ENCODE measurements around the gene SEC61A2. TPM values are rescaled to one million over a fixed set of nuclear protein-coding genes. Genes with fewer than 3 reads are reported as not detected.

Gene SEC61A2
- total and polyA plus RNA-seq, 2 donors (not counting 1 experiment from before 2014, with no cell fraction given): 10.7 to 20.2 TPM

DNA sequence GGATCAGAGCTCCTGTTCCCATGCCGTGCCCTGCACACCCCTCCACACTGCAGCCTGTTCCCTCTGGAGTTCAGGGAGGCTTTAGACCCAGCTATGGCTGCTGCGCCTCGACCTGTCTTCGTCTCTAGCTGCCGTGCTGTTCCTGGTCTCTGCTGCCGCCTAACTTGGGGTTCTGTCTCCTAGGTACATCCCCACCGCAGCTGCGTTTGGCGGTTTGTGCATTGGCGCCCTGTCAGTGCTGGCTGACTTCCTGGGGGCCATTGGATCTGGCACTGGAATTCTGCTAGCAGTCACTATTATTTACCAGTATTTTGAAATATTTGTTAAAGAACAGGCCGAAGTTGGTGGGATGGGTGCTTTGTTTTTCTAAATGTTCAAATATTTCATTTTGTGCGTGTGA lies 34.6 kb downstream of the SEC61A2 start:
- no peak overlapping the region for H3K27ac Mint-ChIP-seq

DNA sequence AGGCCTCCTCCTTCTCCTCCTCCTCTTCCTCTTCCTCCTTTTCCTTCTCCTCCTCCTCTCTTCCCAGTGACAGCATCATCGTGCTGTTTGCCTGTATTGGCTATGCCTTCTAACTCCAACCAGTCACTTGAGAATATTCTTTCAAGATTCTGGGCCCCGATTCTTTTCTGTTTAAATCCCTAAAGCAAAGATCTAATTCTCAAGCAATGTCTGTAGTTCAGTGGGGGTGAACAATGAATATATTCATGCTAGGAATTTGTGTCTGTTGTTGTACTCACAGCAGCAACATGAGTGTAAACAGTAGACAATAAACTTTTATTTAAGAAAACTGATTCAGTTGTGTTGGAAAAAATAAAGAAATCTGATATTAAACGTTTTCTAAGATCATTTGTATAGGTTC lies 35.6 kb downstream of the SEC61A2 start:
- Mint-ChIP-seq H3K4me1 (no peaks in the 10 kb centered on the region), H3K4me3 (no peak overlapping the region), H3K27ac (no peak overlapping the region), H3K27me3 (no peaks in the 10 kb centered on the region), H3K9me3 (ENCODE audit: insufficient read depth) (no peaks in the 10 kb centered on the region)
- Histone ChIP-seq H3K4me2 (replicated peaks; ENCODE audit: low read depth, low read length, poor library complexity, severe bottlenecking) (no peak overlapping the region), H4K20me1 (ENCODE audit: control insufficient read depth, insufficient read depth, low read length, poor library complexity, severe bottlenecking) (no peaks in the 10 kb centered on the region), H3K4me1 (ENCODE audit: control insufficient read depth in 2 of 2, insufficient read depth in 2 of 2, low read length in 2 of 2) (no peaks in the 10 kb centered on the region), H3K27ac (ENCODE audit: low read length in 2 of 2) (no peak overlapping the region), H3K4me3 (ENCODE audit: control extremely low read depth in 1 of 5, extremely low read depth in 1 of 5, insufficient read depth in 1 of 5, low read depth in 2 of 5, low read length in 4 of 5) (no peak overlapping the region), H2AFZ (ENCODE audit: insufficient read depth, low read depth, low read length, poor library complexity, severe bottlenecking) (no peak overlapping the region), H3K36me3 (replicated peaks in 1 of 2; ENCODE audit: control extremely low read depth in 1 of 2, control insufficient read depth in 1 of 2, extremely low read depth in 1 of 2, insufficient read depth in 2 of 2, low read length in 1 of 2) (peaks cover 12 to 59% of the 10 kb centered on the region in 2 experiments), H3K27me3 (replicated peaks in 1 of 4; ENCODE audit: control extremely low read depth in 1 of 4, control insufficient read depth in 3 of 4, insufficient read depth in 4 of 4, low read length in 3 of 4) (no peaks in the 10 kb centered on the region), H3K79me2 (ENCODE audit: control insufficient read depth, insufficient read depth, low read length) (no peaks in the 10 kb centered on the region), H3K9ac (ENCODE audit: low read length) (no peak overlapping the region), H3K9me3 (ENCODE audit: control extremely low read depth in 1 of 3, control insufficient read depth in 2 of 3, insufficient read depth in 1 of 3, low read length in 2 of 3) (no peaks in the 10 kb centered on the region)
- intact Hi-C loops (cut with micrococcal nuclease): no loop called here
- ChIA-PET POLR2A (no interaction called here), CTCF (no interaction called here)
- DNase-seq (no peak), ATAC-seq (ENCODE audit: low read depth) (no peak)
- TF ChIP-seq EZH2 (IDR thresholded peaks at IDR 0.05; ENCODE audit: borderline replicate concordance, insufficient read depth, low read depth, low read length, poor library complexity, severe bottlenecking): no peak
- whole genome bisulfite sequencing (ENCODE audit: insufficient coverage): 88% methylated on average over 1 of the region's 3 CpGs

More for the DNA sequence above, 34.6 kb downstream of the SEC61A2 start:
- no peak for ATAC-seq (ENCODE audit: low read depth)
- H3K4me1 ChIP-seq (ENCODE audit: control insufficient read depth in 2 of 2, insufficient read depth in 2 of 2, low read length in 2 of 2): no peaks in the 10 kb centered on the region
- Mint-ChIP-seq H3K4me1 (no peaks in the 10 kb centered on the region), H3K9me3 (ENCODE audit: insufficient read depth) (no peaks in the 10 kb centered on the region), H3K27me3 (no peaks in the 10 kb centered on the region), H3K4me3 (no peak overlapping the region)
- H3K4me2 ChIP-seq (replicated peaks; ENCODE audit: low read depth, low read length, poor library complexity, severe bottlenecking): no peak overlapping the region
- no peak for DNase-seq
- H4K20me1 ChIP-seq (ENCODE audit: control insufficient read depth, insufficient read depth, low read length, poor library complexity, severe bottlenecking): no peaks in the 10 kb centered on the region
- H3K27me3 ChIP-seq (replicated peaks in 1 of 4; ENCODE audit: control extremely low read depth in 1 of 4, control insufficient read depth in 3 of 4, insufficient read depth in 4 of 4, low read length in 3 of 4): no peaks in the 10 kb centered on the region
- H3K9me3 ChIP-seq (ENCODE audit: control extremely low read depth in 1 of 3, control insufficient read depth in 2 of 3, insufficient read depth in 1 of 3, low read length in 2 of 3): no peaks in the 10 kb centered on the region
- H3K9ac ChIP-seq (ENCODE audit: low read length): no peak overlapping the region
- H3K36me3 ChIP-seq (replicated peaks in 1 of 2; ENCODE audit: control extremely low read depth in 1 of 2, control insufficient read depth in 1 of 2, extremely low read depth in 1 of 2, insufficient read depth in 2 of 2, low read length in 1 of 2): peaks cover 14 to 52% of the 10 kb centered on the region in 2 experiments
- no peak overlapping the region for H2AFZ ChIP-seq (ENCODE audit: insufficient read depth, low read depth, low read length, poor library complexity, severe bottlenecking)
- intact Hi-C loops (cut with micrococcal nuclease): no loop called here
- no peaks in the 10 kb centered on the region for H3K79me2 ChIP-seq (ENCODE audit: control insufficient read depth, insufficient read depth, low read length)
- H3K4me3 ChIP-seq (ENCODE audit: control extremely low read depth in 1 of 5, extremely low read depth in 1 of 5, insufficient read depth in 1 of 5, low read depth in 2 of 5, low read length in 4 of 5): no peak overlapping the region
- POLR2A ChIA-PET: interaction anchor here (0.6 kb wide), 1 partner anchor 134 kb away, joined by 4 read pairs; no protein-coding TSS in a partner anchor
- CTCF ChIA-PET: no interaction called here
- 98% methylated on average over 7 of the region's 12 CpGs for WGBS (ENCODE audit: insufficient coverage)
- TF ChIP-seq, protein P1, sequence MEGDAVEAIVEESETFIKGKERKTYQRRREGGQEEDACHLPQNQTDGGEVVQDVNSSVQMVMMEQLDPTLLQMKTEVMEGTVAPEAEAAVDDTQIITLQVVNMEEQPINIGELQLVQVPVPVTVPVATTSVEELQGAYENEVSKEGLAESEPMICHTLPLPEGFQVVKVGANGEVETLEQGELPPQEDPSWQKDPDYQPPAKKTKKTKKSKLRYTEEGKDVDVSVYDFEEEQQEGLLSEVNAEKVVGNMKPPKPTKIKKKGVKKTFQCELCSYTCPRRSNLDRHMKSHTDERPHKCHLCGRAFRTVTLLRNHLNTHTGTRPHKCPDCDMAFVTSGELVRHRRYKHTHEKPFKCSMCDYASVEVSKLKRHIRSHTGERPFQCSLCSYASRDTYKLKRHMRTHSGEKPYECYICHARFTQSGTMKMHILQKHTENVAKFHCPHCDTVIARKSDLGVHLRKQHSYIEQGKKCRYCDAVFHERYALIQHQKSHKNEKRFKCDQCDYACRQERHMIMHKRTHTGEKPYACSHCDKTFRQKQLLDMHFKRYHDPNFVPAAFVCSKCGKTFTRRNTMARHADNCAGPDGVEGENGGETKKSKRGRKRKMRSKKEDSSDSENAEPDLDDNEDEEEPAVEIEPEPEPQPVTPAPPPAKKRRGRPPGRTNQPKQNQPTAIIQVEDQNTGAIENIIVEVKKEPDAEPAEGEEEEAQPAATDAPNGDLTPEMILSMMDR (IDR thresholded peaks at IDR 0.05): no peak
- TF ChIP-seq EZH2 (IDR thresholded peaks at IDR 0.05; ENCODE audit: borderline replicate concordance, insufficient read depth, low read depth, low read length, poor library complexity, severe bottlenecking): no peak
- no peak overlapping the region for H3K27ac ChIP-seq (ENCODE audit: low read length in 2 of 2)

Data from B cell (primary cell).